ENCODE results near the gene ITCH. TPM values are rescaled to one million over a fixed set of nuclear protein-coding genes. Genes with fewer than 3 reads are reported as not detected.

Gene ITCH
- total and polyA plus RNA-seq, 2 donors (not counting 3 experiments of a cell fraction or from before 2014, with no cell fraction given), result 6.4 to 57.4 TPM

- POLR2A ChIA-PET, result interaction anchor here (1.2 kb wide), 1 partner anchor 10 kb away, joined by 7 read pairs; the partner anchor contains the start of gene DYNLRB1
- H3K27me3 ChIP-seq (ENCODE audit: control insufficient read depth in 2 of 2, insufficient read depth in 2 of 2, low read length in 2 of 2), result no peaks in the 10 kb centered on the region
- no peak overlapping the region for H2AFZ ChIP-seq (ENCODE audit: low read depth, low read length)
- H3K4me3 ChIP-seq (replicated peaks in 1 of 3; ENCODE audit: insufficient read depth in 1 of 3, low read depth in 1 of 3, low read length in 3 of 3), result no peak overlapping the region
- H3K9me3 ChIP-seq (replicated peaks; ENCODE audit: control insufficient read depth, insufficient read depth, low read length), result no peaks in the 10 kb centered on the region
- H3K9ac ChIP-seq (replicated peaks; ENCODE audit: extremely low read depth, insufficient read depth, low read length), result peak overlapping the region; percentile 20
- dilution Hi-C loops (cut with MboI; ENCODE audit: extremely low pct_ligation_motif_present, low sequenced_read_pairs), result no loop called here
- TF ChIP-seq MYC (IDR thresholded peaks at IDR 0.05; ENCODE audit: low read depth, low read length) (no peak), CTCF (IDR thresholded peaks at IDR 0.05; ENCODE audit: extremely low read depth in 1 of 2, insufficient read depth in 1 of 2, low read depth in 1 of 2, low read length in 2 of 2) (no peak), POLR2AphosphoS5 (IDR thresholded peaks at IDR 0.05; ENCODE audit: insufficient read depth, low read depth, low read length) (peak; percentile 93), JUN (IDR thresholded peaks at IDR 0.05; ENCODE audit: borderline replicate concordance, insufficient read depth, insufficient read length, low read depth) (peak; percentile 74), GATA2 (IDR thresholded peaks at IDR 0.05; ENCODE audit: insufficient read depth, insufficient read length, low read depth, low read length) (peak; percentile 19), FOS (IDR thresholded peaks at IDR 0.05; ENCODE audit: borderline replicate concordance, insufficient read depth, low read length) (peak; percentile 92), MAX (IDR thresholded peaks at IDR 0.05; ENCODE audit: insufficient read depth, insufficient read length) (no peak), POLR2A (IDR thresholded peaks at IDR 0.05; ENCODE audit: low read depth, low read length) (no peak)
- H3K4me1 ChIP-seq (ENCODE audit: control insufficient read depth, extremely low read depth, insufficient read depth, low read length), result peaks cover 21% of the 10 kb centered on the region
- peaks cover 7 to 23% of the 10 kb centered on the region in 2 experiments for H3K36me3 ChIP-seq (ENCODE audit: control insufficient read depth in 2 of 2, extremely low read depth in 1 of 2, insufficient read depth in 2 of 2, low read length in 2 of 2)
- H3K9me1 ChIP-seq (replicated peaks; ENCODE audit: control insufficient read depth, extremely low read depth, insufficient read depth, low read length), result no peaks in the 10 kb centered on the region
- FAIRE-seq (peak; percentile 92), DNase-seq (ENCODE audit: low read depth, low spot score) (peak; percentile 99)
- peak overlapping the region; percentile 78 for H3K27ac ChIP-seq (ENCODE audit: insufficient read depth, low read depth, low read length)
- no peaks in the 10 kb centered on the region for H4K20me1 ChIP-seq (replicated peaks; ENCODE audit: control insufficient read depth, extremely low read depth, insufficient read depth, low read length)
- BruUV-seq (replicated peaks), result no TSS peak
- H3K4me2 ChIP-seq (ENCODE audit: insufficient read depth, low read length), result peak overlapping the region; percentile 29
- CTCF ChIA-PET, result interaction anchor here (1.2 to 5.8 kb wide), 5 partner anchors 10 to 335 kb away, joined by 3 to 107 read pairs (median 4); partner anchors contain the start of gene DYNLRB1
- intact Hi-C loops (cut with micrococcal nuclease), result loop anchor here (1.0 to 5.0 kb wide), 2 partner anchors 10 to 334 kb away; partner anchors contain the start of gene DYNLRB1
- peaks cover 41% of the 10 kb centered on the region for H3K79me2 ChIP-seq (ENCODE audit: control insufficient read depth, insufficient read depth, low read length)
These were observed 162.8 kb downstream of the ITCH start for GRCh38 chr20:34525709-34526416.

Measured in endothelial cell of umbilical vein (primary cell).